WI38 (cell line): ENCODE data around the gene PPL.
"Not testable (repeated sequence)": the region's sequence is repeated elsewhere in the genome, so short reads cannot be mapped to it uniquely, and the experiment has no call there.

Source experiments
- H3K4me3 ChIP-seq: 2 replicates; pipeline ENCODE4 v1.5.1; 2011; ENCODE audit warnings: low read depth, mild to moderate bottlenecking, control low read depth, low read length
- CTCF ChIP-seq: IDR thresholded peaks from 2 replicates; pipeline ENCODE4 v1.5.1; 2012; ENCODE audit warnings: low read depth, mild to moderate bottlenecking, control low read depth, low read length

Gene PPL

GRCh38 chr16:4900036-4900435, 36.9 kb downstream of the PPL start:
- no peak for TF ChIP-seq CTCF
- no peak overlapping the region for H3K4me3 ChIP-seq

GRCh38 chr16:4899474-4899846, 37.5 kb downstream of the PPL start:
- no peak overlapping the region for H3K4me3 ChIP-seq
- no peak for TF ChIP-seq CTCF

- no peak for TF ChIP-seq CTCF
- H3K4me3 ChIP-seq = no peak overlapping the region
Measured at GRCh38 chr16:4898811-4899473, 38.0 kb downstream of the PPL start.

GRCh38 chr16:4897328-4897727, 39.6 kb downstream of the PPL start:
- no peak overlapping the region for H3K4me3 ChIP-seq
- no peak for TF ChIP-seq CTCF

- not testable (repeated sequence) for H3K4me3 ChIP-seq
Measured at GRCh38 chr16:4896761-4897160, 40.2 kb downstream of the PPL start.

GRCh38 chr16:4895366-4895765, 41.6 kb downstream of the PPL start:
- no peak for TF ChIP-seq CTCF
- no peak overlapping the region for H3K4me3 ChIP-seq

- no peak for TF ChIP-seq CTCF
- no peak overlapping the region for H3K4me3 ChIP-seq
Measured at GRCh38 chr16:4894276-4895150, 42.4 kb downstream of the PPL start.
